D341Med (cell line): Measurements from ENCODE around the gene F8.
"Not testable (repeated sequence)": the region's sequence is repeated elsewhere in the genome, so short reads cannot be mapped to it uniquely, and the experiment has no call there.

Experiments used
- DNase-seq: peaks from one replicate; pipeline ENCODE4 v3.0.0; 2012; ENCODE audit warnings: low spot score

The F8 gene

DNA sequence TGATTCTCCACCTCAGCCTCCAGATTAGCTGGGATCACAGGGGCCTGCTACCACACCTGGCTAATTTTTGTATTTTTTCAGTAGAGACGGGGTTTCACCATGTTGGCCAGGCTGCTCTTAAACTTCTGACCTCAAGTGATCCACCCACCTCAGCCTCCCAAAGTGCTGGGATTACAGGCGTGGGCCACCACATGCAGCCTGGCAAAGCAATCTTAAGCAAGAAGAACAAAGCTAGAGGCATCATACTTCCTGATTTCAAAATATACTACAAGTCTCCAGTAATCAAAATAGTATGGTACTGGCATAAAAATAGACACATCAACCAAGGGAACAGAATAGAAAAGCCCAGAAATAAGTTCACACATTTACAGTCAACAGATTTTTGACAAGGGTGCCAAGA, 149.2 kb downstream of the F8 start:
- DNase-seq: no peak

DNA sequence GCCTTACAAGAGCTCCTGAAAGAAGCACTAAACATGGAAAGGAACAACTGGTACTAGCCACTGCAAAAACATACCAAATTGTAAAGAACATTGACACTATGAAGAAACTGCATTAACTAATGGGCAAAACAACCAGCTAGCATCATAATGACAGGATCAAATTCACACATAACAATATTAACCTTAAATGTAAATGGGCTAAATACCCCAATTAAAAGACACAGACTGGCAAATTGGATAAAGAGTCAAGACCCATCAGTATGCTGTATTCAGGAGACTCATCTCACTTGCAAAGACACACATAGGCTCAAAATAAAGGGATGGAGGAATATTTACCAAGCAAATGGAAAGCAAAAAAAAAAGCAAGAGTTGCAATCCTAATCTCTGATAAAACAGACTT, 154.0 kb downstream of the F8 start:
- DNase-seq: not testable (repeated sequence)

DNA sequence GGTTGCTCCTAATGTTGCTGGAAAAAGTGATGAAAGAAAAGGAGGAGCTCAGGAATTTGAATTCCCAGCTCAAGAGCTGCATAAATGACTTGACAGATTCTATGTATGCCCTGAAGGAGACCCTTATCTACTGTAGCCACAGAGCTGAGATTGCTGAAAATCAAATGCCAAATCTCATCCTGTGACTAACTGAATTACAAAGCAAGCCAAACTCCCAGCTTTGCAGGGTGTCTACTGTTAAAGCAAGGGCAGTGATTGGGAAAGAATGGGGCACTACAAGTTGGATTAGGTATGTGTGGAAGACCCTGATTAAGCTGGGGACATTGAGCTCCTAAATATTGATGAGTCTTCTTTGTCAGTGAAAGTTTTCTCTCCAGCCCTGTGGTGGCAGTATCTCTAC, 167.3 kb downstream of the F8 start:
- no peak for DNase-seq

DNA sequence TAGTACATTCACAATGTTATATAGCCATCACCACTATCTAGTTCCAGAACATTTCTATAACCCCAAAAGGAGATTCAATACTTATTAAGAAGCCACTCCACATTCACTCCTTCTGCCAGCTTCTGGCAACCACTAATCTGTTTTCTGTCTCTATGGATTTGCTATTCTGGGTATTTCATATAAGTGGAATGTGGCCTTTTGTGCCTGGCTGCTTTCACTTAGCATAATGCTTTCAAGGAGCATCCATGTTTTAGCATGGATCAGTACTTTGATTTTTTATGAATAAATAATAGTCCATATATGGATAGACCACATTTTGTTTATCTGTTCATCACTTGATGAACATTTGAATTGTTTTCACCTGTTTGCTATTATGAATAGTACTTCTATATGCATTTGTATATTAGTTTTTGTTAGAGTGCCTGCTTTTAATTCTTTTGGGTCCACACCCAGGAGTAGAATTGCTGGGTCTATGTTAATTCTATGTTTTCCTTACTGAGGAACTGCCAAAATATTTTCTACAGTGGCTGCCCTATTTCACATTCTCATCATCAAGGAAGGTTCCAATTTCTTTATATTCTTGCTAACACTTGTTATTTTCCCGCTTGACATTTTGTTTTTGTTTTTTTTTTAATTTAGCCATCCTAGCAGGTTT, 171.4 kb downstream of the F8 start:
- DNase-seq: no peak

DNA sequence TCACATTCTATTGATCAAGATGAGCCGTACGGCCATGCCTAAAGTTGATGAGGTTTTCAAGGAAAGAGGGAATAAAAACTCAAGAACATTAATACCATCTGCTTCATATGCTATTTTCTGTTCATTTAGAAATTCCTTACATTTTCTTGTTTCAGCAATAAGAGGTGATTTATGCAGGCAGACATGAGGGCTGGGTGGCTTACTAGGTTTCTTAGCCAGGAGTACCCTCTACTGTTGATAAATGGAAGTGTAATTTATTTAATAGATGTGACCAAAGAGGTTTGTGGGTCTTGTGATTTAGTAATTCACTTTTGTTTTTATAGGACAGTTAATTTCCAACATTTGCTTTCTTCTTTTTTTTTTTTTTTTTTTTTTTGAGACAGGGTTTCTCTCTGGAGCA, 181.7 kb downstream of the F8 start:
- DNase-seq: peak; percentile 46

DNA sequence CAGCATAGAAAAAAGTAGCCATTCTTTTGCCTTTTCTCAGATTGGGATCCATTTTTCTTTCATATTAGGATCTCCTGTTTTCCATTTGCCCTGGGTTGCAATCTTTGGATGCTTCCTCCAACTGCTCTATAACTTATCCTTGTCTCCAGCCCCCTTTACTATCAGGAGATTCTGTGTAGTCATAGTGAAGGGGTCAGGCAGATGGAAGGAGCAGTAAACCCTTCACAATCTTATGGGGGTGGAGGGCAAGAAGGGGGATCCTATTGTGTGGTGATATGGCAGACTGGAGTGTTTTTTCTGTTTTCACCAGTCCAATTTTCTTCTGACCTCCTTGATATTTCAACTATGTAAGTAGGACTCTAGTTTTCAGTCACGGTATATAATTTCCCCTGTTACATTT, 186.4 kb downstream of the F8 start:
- no peak for DNase-seq

DNA sequence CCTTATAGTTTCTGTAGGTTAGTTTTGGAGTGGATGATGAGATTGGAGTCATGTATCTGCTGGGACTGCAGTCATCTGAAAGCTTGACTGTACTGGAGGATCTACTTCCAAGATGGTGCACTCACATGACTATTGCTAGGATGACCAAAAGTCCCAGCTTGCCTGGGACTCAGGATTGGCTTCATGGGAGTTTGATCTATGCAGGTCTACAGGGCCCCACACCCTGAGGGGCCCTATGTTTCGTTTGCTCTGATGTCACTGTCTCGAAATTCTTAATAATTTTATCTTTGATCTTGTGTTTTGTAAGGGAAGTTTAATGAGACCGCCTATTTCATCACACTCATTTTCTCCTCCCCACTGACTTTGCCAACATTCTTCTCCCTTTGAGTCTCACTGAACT, 188.0 kb downstream of the F8 start, which contains the start of gene SMIM9:
Gene SMIM9 (minus strand): TSS at position 101 of the 400 bp plus-strand sequence. CDS start 3,806 bp downstream, outside the sequence.
- DNase-seq: no peak

DNA sequence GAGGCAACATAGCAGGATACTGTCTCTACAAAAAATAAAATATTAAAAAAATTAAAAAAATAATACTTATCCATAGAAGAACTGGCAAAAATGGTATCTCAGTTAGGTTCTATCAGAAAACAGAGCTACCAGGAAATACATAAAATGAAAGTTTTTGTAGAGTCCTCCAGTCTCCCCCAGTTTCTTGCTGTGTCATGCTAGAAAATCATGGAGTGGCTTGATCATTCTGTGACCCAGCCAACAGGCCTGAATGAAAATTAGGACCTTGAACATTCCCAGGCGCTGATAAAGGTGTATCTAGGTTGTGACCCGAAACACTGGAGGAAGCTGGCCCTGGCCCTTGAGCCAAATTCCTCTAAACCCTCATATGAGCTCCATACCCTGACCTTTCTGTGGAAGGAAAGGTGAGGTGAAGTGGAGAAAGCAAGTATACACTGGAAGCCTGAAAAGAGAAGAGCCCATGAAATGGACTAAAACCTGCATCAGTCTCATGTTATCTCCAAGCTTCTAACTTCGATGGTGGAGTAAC, 188.7 kb downstream of the F8 start:
- no peak for DNase-seq

DNA sequence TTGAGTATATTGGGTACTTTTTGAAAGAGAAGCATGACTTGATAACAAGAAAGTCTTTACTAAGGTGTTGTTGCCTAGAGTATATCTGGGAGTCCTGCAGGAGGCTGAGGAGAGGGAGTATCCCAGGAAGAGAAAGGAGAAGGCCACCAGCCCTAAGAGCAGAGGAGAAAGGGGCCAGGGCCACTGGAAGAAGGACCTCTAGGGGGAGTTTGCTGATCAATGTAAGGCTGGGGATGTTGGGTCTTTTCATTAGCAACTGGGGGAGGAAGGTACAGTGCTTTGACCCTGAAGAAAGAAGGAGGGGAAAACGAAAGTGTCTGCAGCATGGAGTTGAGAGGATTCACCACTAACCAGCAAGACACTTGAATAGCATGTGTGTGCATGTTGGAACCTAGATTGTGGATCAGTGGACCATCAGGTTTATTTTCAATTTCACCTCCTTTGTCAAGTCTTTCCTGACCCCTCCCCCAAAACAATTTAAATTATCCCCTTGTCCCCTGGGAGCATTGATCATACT, 192.5 kb downstream of the F8 start:
- no peak for DNase-seq

DNA sequence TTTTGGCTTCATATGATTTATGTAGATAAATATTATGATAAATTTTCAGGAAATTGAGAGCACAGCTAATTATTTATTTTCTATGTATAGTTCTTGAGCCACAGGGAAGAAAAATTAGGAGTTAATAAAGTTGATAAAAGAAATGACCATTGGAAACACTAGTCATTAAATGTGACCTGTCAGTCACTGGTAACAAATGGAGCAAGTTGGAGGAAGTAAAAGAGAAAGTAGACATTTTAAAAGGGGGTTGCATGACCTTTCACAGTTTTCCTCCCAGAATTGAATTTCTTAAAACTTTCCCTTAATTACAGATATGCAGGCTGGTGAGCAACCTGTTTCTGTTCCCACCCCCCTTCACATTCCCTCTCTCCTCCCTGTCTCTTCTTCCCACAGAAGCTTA, 193.4 kb downstream of the F8 start:
- DNase-seq: no peak

DNA sequence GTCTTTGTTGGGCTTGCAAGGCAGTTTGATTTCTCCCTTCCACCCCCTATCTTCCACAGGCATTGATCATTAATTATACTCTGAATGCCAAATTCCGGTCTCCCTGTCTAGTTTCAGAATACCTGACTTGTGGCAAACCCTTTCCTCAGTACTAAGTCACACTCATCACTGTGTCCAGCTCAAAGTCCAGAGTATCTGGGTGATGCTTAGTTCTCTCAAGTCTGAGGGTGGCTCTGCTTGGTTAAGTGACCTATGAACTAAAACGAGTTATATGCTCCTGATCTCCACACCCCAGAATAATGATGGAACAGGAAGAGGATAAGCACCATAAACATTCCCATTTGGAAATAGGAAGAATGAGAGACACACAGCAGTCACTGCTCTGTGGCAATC, 194.5 kb downstream of the F8 start:
- DNase-seq: no peak

DNA sequence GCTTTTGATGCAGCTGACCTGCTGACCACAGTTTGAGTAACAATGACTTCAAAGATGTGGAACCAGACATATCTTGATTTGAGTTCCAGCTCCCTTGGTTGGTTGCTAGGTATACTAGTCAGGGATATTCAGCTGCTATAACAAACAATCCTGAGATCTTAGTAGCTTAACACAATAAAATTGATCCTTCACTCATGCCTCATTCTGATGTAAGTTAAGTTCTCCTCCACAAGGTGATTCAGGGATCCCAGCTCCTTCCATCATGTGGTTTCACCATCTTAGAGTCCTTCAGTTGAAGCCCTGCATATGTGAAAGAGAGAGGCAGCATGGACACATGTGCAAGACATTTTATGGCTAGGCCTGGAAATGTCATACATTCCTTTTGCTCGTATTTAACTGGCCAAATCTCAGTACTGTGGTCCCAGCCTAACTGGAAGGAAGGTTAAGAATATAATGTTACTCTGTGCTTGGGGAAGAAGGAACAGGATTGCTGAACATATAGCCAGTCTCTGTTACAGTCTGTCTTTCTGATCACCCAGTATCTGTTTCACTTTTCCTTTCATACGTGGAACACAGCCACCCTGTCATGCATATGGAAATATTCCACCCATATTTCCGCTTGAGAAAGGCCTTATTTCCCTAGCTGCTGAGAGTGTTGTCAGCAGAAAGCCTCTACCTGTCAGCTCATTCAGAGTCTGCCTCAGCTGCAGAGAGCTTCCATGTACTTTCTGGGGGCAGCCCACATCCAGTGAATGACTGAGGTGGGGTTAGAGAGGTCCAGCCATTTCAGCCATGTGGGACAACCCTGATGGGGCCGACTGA, 195.1 kb downstream of the F8 start:
- no peak for DNase-seq

DNA sequence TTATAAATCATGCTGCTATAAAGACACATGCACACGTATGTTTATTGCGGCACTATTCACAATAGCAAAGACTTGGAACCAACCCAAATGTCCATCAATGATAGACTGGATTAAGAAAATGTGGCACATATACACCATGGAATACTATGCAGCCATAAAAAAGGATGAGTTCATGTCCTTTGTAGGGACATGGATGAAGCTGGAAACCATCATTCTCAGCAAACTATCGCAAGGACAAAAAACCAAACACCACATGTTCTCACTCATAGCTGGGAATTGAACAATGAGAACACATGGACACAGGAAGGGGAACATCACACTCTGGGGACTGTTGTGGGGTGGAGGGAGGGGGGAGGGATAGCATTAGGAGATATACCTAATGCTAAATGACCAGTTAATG, 196.9 kb downstream of the F8 start:
- not testable (repeated sequence) for DNase-seq

DNA sequence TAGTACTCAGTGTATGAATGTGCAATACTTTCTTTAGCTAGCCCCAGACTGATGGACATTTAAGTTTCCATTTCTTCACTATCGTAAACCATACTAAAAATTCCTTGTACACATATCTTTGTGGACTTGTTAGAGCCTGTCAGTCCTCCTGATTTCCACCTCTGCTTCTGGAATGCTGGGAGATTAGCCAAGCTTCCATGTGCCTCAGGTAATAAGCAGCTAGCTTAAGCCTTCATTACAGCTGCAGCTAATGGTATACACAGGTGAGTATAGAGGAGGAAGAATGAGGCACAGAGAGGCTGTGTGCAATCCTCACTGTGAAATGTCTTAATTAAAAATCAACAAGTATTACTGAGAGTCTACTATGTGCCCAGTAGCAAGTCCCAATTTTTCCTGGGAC, 197.9 kb downstream of the F8 start:
- no peak for DNase-seq

DNA sequence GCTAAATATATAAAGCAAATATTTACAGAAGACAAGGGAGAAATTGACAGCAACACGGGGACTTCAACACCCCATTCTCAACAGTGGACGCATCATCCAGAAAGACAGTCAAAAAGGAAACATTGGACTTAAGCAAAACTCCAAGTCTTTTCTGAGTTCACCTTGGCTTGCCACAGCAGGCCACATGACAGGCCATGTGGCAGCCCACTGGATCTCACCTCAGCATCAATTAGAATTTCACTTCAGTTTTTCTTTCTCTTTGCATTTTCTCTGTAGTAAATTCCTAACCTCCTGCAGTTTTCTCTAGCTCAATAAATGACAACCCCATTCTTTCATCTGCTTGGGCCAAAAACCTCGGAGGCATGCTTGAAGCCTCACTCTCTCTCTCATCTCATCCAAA, 200.5 kb downstream of the F8 start:
- DNase-seq: no peak

DNA sequence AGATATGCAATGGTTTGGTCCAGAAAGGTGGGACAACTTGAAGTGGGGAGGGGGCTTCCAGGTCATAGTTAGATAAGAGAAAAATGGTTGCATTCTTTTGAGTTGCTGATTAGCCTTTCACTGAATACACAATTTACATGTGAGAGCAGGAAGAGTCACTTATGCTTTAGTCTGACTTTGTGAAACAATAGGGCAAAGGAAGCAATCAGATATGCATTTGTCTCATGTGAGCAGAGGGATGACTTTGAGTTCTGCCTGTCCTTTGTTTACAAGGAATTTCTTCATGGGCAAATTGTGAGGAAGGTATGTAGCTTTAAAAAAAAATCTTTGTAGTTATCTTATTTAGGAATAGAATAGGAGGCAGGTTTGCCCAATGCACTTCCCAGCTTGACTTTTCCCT, 201.0 kb downstream of the F8 start:
- no peak for DNase-seq

DNA sequence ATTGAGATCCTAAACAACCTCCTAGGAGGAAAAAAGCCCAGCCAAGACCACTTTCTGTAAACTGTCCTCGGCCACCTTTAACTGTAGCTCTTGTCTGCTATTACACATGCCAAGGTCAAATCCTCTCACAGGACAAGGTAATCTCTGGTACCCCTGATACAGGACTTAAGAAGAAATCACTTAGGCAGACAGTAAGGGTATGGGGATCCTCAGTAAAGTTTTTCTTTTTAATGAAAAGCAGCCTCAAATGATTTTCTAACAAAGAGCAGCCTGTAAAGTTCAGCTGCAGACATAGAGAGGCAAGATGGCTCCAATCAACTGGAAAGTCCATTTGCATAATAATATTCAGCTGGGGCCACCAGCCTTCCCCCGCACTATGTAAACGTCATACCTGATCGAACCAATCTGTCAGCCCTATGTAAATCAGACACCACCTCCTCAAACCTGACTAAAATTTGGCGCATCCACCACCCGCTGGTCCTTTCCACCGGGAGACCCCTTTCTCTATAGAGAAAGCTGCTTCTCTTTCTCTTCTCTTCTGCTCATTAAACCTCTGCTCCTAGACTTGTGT, 202.7 kb downstream of the F8 start:
- DNase-seq: no peak

DNA sequence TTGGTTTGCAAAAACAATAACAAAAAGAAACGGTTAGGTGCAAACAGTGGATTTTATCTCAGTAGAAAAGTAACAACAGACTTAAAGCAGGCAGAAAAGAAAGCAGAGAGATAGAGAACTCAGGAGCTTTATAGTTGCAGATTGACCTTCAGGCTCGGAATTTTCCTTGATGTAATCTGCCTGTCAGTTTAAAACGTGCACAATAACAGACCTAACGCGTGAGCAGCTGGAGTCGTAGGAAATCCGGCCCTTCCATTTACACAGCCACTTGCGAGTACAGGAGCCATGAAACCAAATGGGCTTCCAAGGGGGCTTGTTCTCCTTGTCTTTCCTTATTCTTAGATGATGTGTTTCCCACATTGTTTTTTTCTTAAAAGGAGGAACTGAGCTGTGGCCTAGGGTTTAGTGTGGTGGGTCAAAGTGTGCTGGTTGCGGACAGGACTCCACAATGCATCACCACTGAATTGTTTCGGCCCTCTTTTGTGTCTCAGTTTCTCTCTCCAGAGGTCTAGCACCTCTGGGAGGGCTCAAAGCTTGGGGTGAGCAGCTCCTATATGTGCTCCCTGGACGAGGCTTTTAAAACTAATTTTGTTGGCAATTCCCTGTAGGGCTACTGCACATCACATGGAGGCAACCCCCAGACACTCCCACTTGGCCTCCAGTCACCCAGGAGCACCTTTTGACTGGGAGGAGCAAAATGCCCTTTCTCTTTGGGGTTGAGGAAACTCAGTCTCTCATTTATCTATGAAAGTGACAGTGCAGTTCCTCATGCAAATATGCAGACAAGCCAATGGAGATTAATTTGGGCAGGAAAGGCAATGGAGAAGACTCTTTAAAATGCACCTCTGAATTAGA, 203.4 kb downstream of the F8 start:
- no peak for DNase-seq

DNA sequence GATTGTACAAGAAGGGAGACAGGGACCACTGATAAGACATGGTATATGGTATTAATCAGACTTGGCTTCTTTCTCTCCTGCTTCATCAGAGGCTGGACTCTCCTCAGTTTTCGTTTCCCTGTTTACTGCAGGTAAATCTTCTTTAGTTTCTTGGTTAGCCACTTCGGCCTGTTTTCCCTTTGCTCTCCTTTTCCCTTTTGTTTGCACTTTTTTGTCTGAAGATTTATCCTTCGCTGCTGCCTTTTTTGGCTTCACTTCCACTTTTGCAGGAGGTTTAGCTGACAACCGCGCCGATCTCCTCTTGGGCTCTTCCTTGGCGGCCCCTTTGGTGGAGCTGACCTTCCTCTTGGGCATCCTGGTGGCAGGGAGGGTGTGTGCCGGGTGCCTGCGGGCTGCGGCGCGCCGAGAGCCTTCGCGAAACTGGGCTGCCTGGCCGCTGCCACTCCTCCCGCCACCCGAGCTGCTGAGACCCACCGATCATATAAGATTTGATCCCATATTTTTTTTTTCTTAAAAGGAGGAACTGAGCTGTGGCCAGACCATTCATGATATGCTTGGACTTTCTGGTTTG, 205.4 kb downstream of the F8 start:
- DNase-seq: not testable (repeated sequence)

DNA sequence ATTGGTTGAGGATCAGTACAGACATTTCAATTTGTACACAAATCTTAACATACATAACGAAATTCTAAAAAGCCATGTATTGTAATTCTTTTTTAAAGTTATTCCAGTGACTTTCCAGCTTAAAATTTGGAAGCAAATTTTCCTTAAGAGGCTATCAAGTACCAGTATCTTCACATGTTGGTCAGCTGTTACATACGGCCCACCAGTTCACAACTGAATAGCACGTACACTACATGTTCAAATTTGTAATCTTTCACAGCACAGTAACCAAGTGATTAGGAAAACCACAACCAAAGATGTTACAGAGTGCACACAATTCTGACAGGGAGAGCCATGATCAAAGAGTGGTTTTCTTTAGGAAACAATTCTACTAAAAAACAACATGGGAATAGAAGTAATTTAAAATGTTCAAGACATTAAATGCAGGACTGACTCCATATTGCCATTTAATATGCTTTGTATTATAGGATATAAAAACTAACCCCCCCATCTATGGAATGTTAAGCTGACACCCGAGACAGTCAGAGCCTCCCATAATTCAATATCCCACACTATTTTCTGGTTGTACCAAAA, 206.1 kb downstream of the F8 start:
- not testable (repeated sequence) for DNase-seq

DNA sequence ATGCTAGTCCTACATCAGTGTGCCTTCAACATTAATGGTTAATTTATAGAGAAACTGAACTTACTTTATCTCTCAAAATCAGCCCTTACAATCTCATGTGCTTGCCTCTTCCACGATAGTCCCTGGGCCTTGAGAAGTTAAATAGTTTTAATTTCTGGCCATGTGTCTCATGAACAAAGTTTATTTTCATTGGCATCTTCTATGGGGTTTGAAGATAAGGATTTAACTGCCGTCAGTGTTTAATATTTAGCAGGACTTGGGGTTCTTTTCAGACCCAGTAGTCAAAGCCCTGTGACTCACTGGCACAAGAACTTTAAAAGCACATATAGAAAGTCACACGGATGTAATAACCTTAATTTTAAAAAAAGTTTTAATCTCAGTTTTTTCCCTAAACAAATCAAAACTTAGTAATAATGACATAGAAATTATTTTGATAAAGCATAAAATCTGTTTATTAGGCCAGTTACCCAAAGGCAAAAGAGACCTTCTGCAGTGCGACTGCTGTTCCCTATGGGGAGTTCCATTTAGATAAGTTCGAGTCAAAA, 207.2 kb downstream of the F8 start:
- no peak for DNase-seq
